Endodermal cell (in vitro differentiated cells): ENCODE measurements around the gene PARD3B. TPM values are rescaled to one million over a fixed set of nuclear protein-coding genes. Genes with fewer than 3 reads are reported as not detected.

Experiments
- DNase-seq: peaks from one replicate; pipeline ENCODE4 v3.0.0-alpha.2; 2017
- H3K27ac ChIP-seq: 2 replicates; pipeline ENCODE4 v1.5.1; 2013; ENCODE audit warnings: mild to moderate bottlenecking, low read depth, low read length, moderate library complexity
- H3K27me3 ChIP-seq: 2 replicates; pipeline ENCODE4 v1.6.1; 2013; ENCODE audit warnings: mild to moderate bottlenecking, low read length, moderate library complexity; ENCODE audit not compliant: insufficient read depth, control insufficient read depth, poor library complexity, severe bottlenecking
- H3K36me3 ChIP-seq: 2 replicates; pipeline ENCODE4 v1.7.0; 2013; ENCODE audit warnings: mild to moderate bottlenecking, low read length, moderate library complexity; ENCODE audit not compliant: control insufficient read depth, insufficient read depth
- H3K4me1 ChIP-seq: one replicate; pipeline ENCODE4 v1.7.0; 2013; ENCODE audit warnings: low read length; ENCODE audit not compliant: control insufficient read depth, insufficient read depth
- H3K4me3 ChIP-seq: 2 replicates; pipeline ENCODE4 v1.5.1; 2013; ENCODE audit warnings: mild to moderate bottlenecking, low read length, moderate library complexity
- H3K9ac ChIP-seq: 2 replicates; pipeline ENCODE4 v1.6.1; 2013; ENCODE audit warnings: mild to moderate bottlenecking, low read length, moderate library complexity; ENCODE audit not compliant: poor library complexity, severe bottlenecking; ENCODE audit errors: extremely low read depth
- H3K9me3 ChIP-seq: 2 replicates; pipeline ENCODE4 v1.6.1; 2013; ENCODE audit warnings: mild to moderate bottlenecking, low read length, moderate library complexity; ENCODE audit not compliant: control insufficient read depth
- H3K27ac Mint-ChIP-seq: 2 replicates; pipeline ENCODE4 v1.8.0; 2020; ENCODE audit warnings: mixed read lengths
- H3K27me3 Mint-ChIP-seq: 2 replicates; pipeline ENCODE4 v1.8.0; 2021; ENCODE audit warnings: mild to moderate bottlenecking, mixed read lengths; ENCODE audit not compliant: insufficient read depth
- H3K36me3 Mint-ChIP-seq: 2 replicates; pipeline ENCODE4 v1.8.0; 2020; ENCODE audit warnings: low read depth, mixed read lengths
- H3K4me1 Mint-ChIP-seq: 2 replicates; pipeline ENCODE4 v1.8.0; 2020; ENCODE audit warnings: mixed read lengths
- H3K4me3 Mint-ChIP-seq: 2 replicates; pipeline ENCODE4 v1.8.0; 2020; ENCODE audit warnings: mild to moderate bottlenecking, moderate library complexity, mixed read lengths
- H3K9me3 Mint-ChIP-seq: 2 replicates; pipeline ENCODE4 v1.8.0; 2020; ENCODE audit warnings: mild to moderate bottlenecking, mixed read lengths
- WGBS, 2 experiments: methylation state at CpG; one replicate each; pipeline versions ENCODE4 v1.1.5 to v1.1.7; 2013; ENCODE audit warnings: missing lambda C conversion rate in 2 of 2, mixed read lengths in 1 of 2; ENCODE audit not compliant: insufficient coverage in 1 of 2, insufficient read length in 1 of 2; 5-methylcytosine and 5-hydroxymethylcytosine counted together
- total RNA-seq, 2 donors: library from RNA; stranded (reverse); fragmentation: NEBNext Ultra II Directional in 1 of 2; extraction: Animal tissue kit (Norgen Biotek cat#: 25700) in 1 of 2; gene quantifications; 2 replicates in 1 of 2; 3 replicates in 1 of 2; pipeline ENCODE4 v1.2.1, GENCODE V29; 2021
- TF ChIP-seq, protein P1 (sequence below): fragments of 200-600 bp; sonication (generic); conservative IDR thresholded peaks from 2 replicates; pipeline ENCODE4 v1.5.0; 2021; ENCODE audit warnings: antibody characterized with exemption, mild to moderate bottlenecking

Gene PARD3B
- total RNA-seq, 2 donors from 2014 or later, result 2.5 to 5.6 TPM

DNA sequence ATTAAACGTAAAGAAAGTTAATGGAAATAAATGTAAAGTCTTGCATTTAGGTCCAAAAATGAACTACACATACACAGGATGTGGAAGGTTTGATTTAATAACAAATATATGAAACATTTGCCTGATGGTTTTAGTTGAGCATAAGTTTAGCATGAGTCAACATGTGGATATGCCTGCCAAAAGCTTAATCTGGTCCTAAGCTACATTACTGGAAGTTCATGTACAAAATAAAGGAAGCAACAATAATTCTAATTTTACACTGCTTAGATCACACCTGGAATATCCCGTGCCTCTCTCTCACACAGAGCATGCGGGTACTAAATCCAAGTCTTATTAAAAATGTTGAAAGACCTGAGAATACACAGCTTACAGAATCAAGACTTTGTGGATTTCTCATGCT, 860.5 kb downstream of the PARD3B start:
- TF ChIP-seq, protein P1, sequence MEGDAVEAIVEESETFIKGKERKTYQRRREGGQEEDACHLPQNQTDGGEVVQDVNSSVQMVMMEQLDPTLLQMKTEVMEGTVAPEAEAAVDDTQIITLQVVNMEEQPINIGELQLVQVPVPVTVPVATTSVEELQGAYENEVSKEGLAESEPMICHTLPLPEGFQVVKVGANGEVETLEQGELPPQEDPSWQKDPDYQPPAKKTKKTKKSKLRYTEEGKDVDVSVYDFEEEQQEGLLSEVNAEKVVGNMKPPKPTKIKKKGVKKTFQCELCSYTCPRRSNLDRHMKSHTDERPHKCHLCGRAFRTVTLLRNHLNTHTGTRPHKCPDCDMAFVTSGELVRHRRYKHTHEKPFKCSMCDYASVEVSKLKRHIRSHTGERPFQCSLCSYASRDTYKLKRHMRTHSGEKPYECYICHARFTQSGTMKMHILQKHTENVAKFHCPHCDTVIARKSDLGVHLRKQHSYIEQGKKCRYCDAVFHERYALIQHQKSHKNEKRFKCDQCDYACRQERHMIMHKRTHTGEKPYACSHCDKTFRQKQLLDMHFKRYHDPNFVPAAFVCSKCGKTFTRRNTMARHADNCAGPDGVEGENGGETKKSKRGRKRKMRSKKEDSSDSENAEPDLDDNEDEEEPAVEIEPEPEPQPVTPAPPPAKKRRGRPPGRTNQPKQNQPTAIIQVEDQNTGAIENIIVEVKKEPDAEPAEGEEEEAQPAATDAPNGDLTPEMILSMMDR, result no peak
- H3K9me3 ChIP-seq, result no peaks in the 10 kb centered on the region
- WGBS, 2 experiments, result 88 to 100% methylated on average over 3 of the region's 3 CpGs
- H3K27me3 Mint-ChIP-seq, result no peaks in the 10 kb centered on the region
- no peak overlapping the region for H3K27ac Mint-ChIP-seq
- DNase-seq, result no peak
- H3K36me3 Mint-ChIP-seq, result no peaks in the 10 kb centered on the region
- no peaks in the 10 kb centered on the region for H3K36me3 ChIP-seq
- no peaks in the 10 kb centered on the region for H3K27me3 ChIP-seq
- H3K4me3 ChIP-seq, result no peak overlapping the region
- no peaks in the 10 kb centered on the region for H3K4me1 Mint-ChIP-seq
- H3K9ac ChIP-seq, result no peak overlapping the region
- H3K4me1 ChIP-seq, result no peaks in the 10 kb centered on the region
- H3K9me3 Mint-ChIP-seq, result no peaks in the 10 kb centered on the region
- H3K27ac ChIP-seq, result no peak overlapping the region
- no peak overlapping the region for H3K4me3 Mint-ChIP-seq

DNA sequence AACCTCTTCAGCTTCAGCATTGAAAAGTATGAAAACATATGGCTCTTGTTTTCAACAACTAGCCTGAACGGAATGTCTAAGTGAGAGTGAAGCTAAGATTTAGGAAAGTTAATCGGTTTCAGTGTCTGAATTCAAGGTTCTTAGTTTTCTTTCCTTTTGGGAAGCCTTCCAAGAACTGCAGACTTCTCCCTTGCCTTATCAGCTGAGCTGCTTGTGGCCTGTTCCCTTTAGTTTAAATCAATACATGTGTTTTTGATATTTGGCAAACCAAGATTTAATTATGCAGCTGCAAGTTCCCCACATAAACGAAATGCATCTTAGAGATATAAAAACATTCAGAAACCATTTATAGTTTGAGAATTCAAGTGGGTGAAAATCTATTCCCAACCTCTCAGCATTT, 862.7 kb downstream of the PARD3B start:
- no peaks in the 10 kb centered on the region for H3K27me3 Mint-ChIP-seq
- no peak overlapping the region for H3K4me3 ChIP-seq
- no peaks in the 10 kb centered on the region for H3K36me3 Mint-ChIP-seq
- no peaks in the 10 kb centered on the region for H3K9me3 Mint-ChIP-seq
- no peak overlapping the region for H3K27ac Mint-ChIP-seq
- H3K27ac ChIP-seq, result no peak overlapping the region
- H3K27me3 ChIP-seq, result no peaks in the 10 kb centered on the region
- no peaks in the 10 kb centered on the region for H3K9me3 ChIP-seq
- H3K4me1 Mint-ChIP-seq, result no peaks in the 10 kb centered on the region
- no peaks in the 10 kb centered on the region for H3K4me1 ChIP-seq
- WGBS, 2 experiments, result 91 to 92% methylated on average over 2 of the region's 3 CpGs
- H3K4me3 Mint-ChIP-seq, result no peak overlapping the region
- TF ChIP-seq, protein P1, result no peak
- H3K9ac ChIP-seq, result no peak overlapping the region
- no peak for DNase-seq
- no peaks in the 10 kb centered on the region for H3K36me3 ChIP-seq

DNA sequence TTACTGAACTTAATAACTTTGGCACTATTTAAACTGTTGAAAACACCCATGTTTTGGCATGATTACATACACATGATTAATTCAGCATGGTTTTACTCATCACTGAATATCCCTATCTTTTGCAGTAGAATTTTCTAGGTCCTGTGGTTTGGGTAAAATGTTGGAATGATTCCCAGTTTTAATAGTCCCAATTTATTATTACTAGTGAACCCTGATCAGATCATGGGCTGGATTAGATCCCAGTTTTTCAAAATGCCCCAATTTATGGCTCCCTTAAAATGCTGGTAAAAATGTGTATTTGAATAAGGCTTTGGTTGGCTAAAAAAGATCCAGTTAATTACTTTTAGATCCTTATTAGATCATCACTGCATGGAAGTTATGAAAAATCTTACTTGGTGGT, 863.4 kb downstream of the PARD3B start:
- Mint-ChIP-seq H3K9me3 (no peaks in the 10 kb centered on the region), H3K27me3 (no peaks in the 10 kb centered on the region), H3K4me3 (no peak overlapping the region), H3K36me3 (no peaks in the 10 kb centered on the region), H3K27ac (no peak overlapping the region), H3K4me1 (no peaks in the 10 kb centered on the region)
- Histone ChIP-seq H3K27ac (no peak overlapping the region), H3K9me3 (no peaks in the 10 kb centered on the region), H3K36me3 (no peaks in the 10 kb centered on the region), H3K27me3 (no peaks in the 10 kb centered on the region), H3K9ac (no peak overlapping the region), H3K4me1 (no peaks in the 10 kb centered on the region), H3K4me3 (no peak overlapping the region)
- no peak for DNase-seq
- TF ChIP-seq, protein P1, result no peak
